ENCODE measurements around the gene BNIP5. TPM values are rescaled to one million over a fixed set of nuclear protein-coding genes. Genes with fewer than 3 reads are reported as not detected.

Gene BNIP5
- total and polyA plus RNA-seq, 4 donors, result not detected

DNA sequence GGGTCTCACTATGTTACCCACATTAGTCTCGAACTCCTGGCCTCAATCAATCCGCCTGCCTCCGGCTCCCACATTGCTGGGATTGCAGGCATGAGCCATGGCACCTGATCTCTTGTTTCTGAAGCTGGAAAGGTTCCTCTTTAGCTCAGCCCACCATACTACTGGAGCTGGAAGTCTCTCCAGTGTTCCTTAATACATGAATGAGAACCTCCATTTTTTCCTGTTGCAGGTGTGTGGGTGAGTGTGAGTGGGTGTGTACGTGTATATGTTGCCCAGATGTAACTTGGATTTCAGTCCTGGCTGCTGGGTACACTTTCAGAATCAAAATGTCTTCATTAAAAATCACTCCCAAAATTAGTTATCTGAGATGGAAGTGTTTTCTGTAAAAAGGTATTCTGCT lies 55.7 kb downstream of the BNIP5 start:
- H3K9me3 ChIP-seq (ENCODE audit: control insufficient read depth in 4 of 4, low read length in 3 of 4), result peaks cover 0 to 3% (median 0%) of the 10 kb centered on the region in 4 donors
- no peak overlapping the region for H3K4me3 ChIP-seq (ENCODE audit: low read depth in 1 of 3, low read length in 3 of 3)

DNA sequence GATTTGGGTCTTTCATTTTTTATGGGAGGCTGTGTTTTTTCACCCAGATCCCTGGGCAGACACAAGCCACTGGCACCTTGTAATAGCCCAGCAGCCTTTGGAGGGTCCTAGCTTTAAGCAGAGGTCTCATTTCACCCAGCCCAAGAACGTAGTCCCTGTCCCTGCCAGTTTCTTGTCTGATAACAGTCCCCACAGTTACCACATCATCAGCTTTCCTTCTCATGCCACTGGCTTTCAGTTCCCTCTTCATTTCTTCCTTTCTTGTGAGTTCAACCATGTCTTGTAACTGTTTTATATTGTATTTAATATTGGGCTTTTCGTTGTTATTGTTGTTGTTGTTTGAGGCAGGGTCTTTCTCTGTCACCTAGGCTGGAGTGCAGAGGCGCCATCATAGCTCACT lies 56.2 kb downstream of the BNIP5 start:
- no peak overlapping the region for H3K9ac ChIP-seq (ENCODE audit: low read depth in 1 of 2, low read length in 2 of 2)
- no peak for TF ChIP-seq TAF1 (conservative IDR thresholded peaks at IDR 0.05)
- TF ChIP-seq FOXA2 (IDR thresholded peaks at IDR 0.05), result no peak
- TF ChIP-seq SP1 (IDR thresholded peaks at IDR 0.05), result no peak
- TF ChIP-seq GABPA (IDR thresholded peaks at IDR 0.05 in 1 of 2, conservative IDR thresholded peaks at IDR 0.05 in 1 of 2), result no peak
- TF ChIP-seq JUND (IDR thresholded peaks at IDR 0.05), result no peak
- TF ChIP-seq, protein P1, sequence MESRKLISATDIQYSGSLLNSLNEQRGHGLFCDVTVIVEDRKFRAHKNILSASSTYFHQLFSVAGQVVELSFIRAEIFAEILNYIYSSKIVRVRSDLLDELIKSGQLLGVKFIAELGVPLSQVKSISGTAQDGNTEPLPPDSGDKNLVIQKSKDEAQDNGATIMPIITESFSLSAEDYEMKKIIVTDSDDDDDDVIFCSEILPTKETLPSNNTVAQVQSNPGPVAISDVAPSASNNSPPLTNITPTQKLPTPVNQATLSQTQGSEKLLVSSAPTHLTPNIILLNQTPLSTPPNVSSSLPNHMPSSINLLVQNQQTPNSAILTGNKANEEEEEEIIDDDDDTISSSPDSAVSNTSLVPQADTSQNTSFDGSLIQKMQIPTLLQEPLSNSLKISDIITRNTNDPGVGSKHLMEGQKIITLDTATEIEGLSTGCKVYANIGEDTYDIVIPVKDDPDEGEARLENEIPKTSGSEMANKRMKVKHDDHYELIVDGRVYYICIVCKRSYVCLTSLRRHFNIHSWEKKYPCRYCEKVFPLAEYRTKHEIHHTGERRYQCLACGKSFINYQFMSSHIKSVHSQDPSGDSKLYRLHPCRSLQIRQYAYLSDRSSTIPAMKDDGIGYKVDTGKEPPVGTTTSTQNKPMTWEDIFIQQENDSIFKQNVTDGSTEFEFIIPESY (IDR thresholded peaks at IDR 0.05), result no peak
- TF ChIP-seq, protein P2, sequence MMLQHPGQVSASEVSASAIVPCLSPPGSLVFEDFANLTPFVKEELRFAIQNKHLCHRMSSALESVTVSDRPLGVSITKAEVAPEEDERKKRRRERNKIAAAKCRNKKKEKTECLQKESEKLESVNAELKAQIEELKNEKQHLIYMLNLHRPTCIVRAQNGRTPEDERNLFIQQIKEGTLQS (IDR thresholded peaks at IDR 0.05), result no peak
- no peak for TF ChIP-seq RXRA (IDR thresholded peaks at IDR 0.05)
- TF ChIP-seq, protein P3, sequence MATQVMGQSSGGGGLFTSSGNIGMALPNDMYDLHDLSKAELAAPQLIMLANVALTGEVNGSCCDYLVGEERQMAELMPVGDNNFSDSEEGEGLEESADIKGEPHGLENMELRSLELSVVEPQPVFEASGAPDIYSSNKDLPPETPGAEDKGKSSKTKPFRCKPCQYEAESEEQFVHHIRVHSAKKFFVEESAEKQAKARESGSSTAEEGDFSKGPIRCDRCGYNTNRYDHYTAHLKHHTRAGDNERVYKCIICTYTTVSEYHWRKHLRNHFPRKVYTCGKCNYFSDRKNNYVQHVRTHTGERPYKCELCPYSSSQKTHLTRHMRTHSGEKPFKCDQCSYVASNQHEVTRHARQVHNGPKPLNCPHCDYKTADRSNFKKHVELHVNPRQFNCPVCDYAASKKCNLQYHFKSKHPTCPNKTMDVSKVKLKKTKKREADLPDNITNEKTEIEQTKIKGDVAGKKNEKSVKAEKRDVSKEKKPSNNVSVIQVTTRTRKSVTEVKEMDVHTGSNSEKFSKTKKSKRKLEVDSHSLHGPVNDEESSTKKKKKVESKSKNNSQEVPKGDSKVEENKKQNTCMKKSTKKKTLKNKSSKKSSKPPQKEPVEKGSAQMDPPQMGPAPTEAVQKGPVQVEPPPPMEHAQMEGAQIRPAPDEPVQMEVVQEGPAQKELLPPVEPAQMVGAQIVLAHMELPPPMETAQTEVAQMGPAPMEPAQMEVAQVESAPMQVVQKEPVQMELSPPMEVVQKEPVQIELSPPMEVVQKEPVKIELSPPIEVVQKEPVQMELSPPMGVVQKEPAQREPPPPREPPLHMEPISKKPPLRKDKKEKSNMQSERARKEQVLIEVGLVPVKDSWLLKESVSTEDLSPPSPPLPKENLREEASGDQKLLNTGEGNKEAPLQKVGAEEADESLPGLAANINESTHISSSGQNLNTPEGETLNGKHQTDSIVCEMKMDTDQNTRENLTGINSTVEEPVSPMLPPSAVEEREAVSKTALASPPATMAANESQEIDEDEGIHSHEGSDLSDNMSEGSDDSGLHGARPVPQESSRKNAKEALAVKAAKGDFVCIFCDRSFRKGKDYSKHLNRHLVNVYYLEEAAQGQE (IDR thresholded peaks at IDR 0.05), result no peak
- TF ChIP-seq EGR1 (IDR thresholded peaks at IDR 0.05; ENCODE audit: low read depth in 2 of 2), result no peak
- no peak for TF ChIP-seq NR2F2 (IDR thresholded peaks at IDR 0.05)
- no peak for TF ChIP-seq HNF4A (conservative IDR thresholded peaks at IDR 0.05)
- no peak for TF ChIP-seq YY1 (IDR thresholded peaks at IDR 0.05)
- TF ChIP-seq, protein P4, sequence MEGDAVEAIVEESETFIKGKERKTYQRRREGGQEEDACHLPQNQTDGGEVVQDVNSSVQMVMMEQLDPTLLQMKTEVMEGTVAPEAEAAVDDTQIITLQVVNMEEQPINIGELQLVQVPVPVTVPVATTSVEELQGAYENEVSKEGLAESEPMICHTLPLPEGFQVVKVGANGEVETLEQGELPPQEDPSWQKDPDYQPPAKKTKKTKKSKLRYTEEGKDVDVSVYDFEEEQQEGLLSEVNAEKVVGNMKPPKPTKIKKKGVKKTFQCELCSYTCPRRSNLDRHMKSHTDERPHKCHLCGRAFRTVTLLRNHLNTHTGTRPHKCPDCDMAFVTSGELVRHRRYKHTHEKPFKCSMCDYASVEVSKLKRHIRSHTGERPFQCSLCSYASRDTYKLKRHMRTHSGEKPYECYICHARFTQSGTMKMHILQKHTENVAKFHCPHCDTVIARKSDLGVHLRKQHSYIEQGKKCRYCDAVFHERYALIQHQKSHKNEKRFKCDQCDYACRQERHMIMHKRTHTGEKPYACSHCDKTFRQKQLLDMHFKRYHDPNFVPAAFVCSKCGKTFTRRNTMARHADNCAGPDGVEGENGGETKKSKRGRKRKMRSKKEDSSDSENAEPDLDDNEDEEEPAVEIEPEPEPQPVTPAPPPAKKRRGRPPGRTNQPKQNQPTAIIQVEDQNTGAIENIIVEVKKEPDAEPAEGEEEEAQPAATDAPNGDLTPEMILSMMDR (IDR thresholded peaks at IDR 0.05; ENCODE audit: low read depth, low read length, missing input control), result no peak
- TF ChIP-seq RAD21 (IDR thresholded peaks at IDR 0.05), result no peak
- TF ChIP-seq HNF4G (IDR thresholded peaks at IDR 0.05), result no peak
- TF ChIP-seq, protein P5, sequence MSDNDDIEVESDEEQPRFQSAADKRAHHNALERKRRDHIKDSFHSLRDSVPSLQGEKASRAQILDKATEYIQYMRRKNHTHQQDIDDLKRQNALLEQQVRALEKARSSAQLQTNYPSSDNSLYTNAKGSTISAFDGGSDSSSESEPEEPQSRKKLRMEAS (IDR thresholded peaks at IDR 0.05), result no peak
- TF ChIP-seq FOXA1 (IDR thresholded peaks at IDR 0.05), result no peak
- H3K9me3 ChIP-seq (ENCODE audit: control insufficient read depth in 4 of 4, low read length in 3 of 4), result peaks cover 0 to 3% (median 0%) of the 10 kb centered on the region in 4 donors
- no peaks in the 10 kb centered on the region for H3K36me3 ChIP-seq (ENCODE audit: control insufficient read depth in 4 of 4, insufficient read depth in 3 of 4, low read depth in 1 of 4, low read length in 3 of 4)
- H3K27ac ChIP-seq (ENCODE audit: low read depth in 1 of 2, low read length in 2 of 2), result no peak overlapping the region
- H3K27me3 ChIP-seq (ENCODE audit: control insufficient read depth in 4 of 4, insufficient read depth in 4 of 4, low read length in 3 of 4), result peaks cover 0 to 11% (median under 1%) of the 10 kb centered on the region in 4 donors
- WGBS, result 69% methylated on average over 3 of the region's 3 CpGs
- no peaks in the 10 kb centered on the region for H3K4me1 ChIP-seq (ENCODE audit: control insufficient read depth in 4 of 4, insufficient read depth in 4 of 4, low read length in 3 of 4)
- H3K4me3 ChIP-seq (ENCODE audit: low read depth in 1 of 3, low read length in 3 of 3), result no peak overlapping the region
- DNase-seq (ENCODE audit: low spot score), result no peak

More for the DNA sequence above, 55.7 kb downstream of the BNIP5 start:
- Histone ChIP-seq H3K9ac (ENCODE audit: low read depth in 1 of 2, low read length in 2 of 2) (no peak overlapping the region), H3K36me3 (ENCODE audit: control insufficient read depth in 4 of 4, insufficient read depth in 3 of 4, low read depth in 1 of 4, low read length in 3 of 4) (no peaks in the 10 kb centered on the region), H3K4me1 (ENCODE audit: control insufficient read depth in 4 of 4, insufficient read depth in 4 of 4, low read length in 3 of 4) (no peaks in the 10 kb centered on the region), H3K27ac (ENCODE audit: low read depth in 1 of 2, low read length in 2 of 2) (no peak overlapping the region), H3K27me3 (ENCODE audit: control insufficient read depth in 4 of 4, insufficient read depth in 4 of 4, low read length in 3 of 4) (peaks cover 0 to 13% (median 3%) of the 10 kb centered on the region in 4 donors)
- no peak for TF ChIP-seq HNF4G (IDR thresholded peaks at IDR 0.05)
- 88% methylated on average over 4 of the region's 4 CpGs for WGBS
- DNase-seq (ENCODE audit: low spot score), result no peak

Data from liver (tissue), 9 donors.